Neutrophil (primary cell): ENCODE data around the gene NALCN.

ENCODE experiments used
- H3K27ac ChIP-seq: fragments of 200-600 bp; sonication (generic); 2 replicates; pipeline ENCODE4 v1.5.1; 2016; ENCODE audit warnings: mild to moderate bottlenecking, moderate library complexity
- H3K27me3 ChIP-seq: fragments of 200-600 bp; sonication (generic); 2 replicates; pipeline ENCODE4 v1.6.0; 2016; ENCODE audit warnings: mild to moderate bottlenecking
- H3K36me3 ChIP-seq: fragments of 200-600 bp; sonication (generic); 2 replicates; pipeline ENCODE4 v1.5.1; 2017
- H3K4me1 ChIP-seq, 2 experiments: fragments of 200-600 bp in 1 of 2; sonication (generic) in 1 of 2; 1 replicate in 1 of 2; 2 replicates in 1 of 2; pipeline versions ENCODE4 v1.5.1 to v1.6.1; 2013 to 2016; ENCODE audit warnings: low read depth in 1 of 2, low read length in 1 of 2, mild to moderate bottlenecking in 1 of 2, moderate library complexity in 1 of 2; ENCODE audit not compliant: control insufficient read depth in 1 of 2, insufficient read depth in 1 of 2
- H3K4me3 ChIP-seq, 2 experiments: fragments of 200-600 bp in 1 of 2; sonication (generic) in 1 of 2; 1 replicate in 1 of 2; 2 replicates in 1 of 2; pipeline ENCODE4 v1.5.1; 2013 to 2016; ENCODE audit warnings: low read depth in 1 of 2, low read length in 1 of 2, mild to moderate bottlenecking in 1 of 2, moderate library complexity in 1 of 2
- H3K9me3 ChIP-seq: fragments of 200-600 bp; sonication (generic); 2 replicates; pipeline ENCODE4 v1.5.1; 2016
- TF ChIP-seq, protein P1 (sequence below): fragments of 200-600 bp; sonication (generic); IDR thresholded peaks from 2 replicates; pipeline ENCODE4 v1.5.1; 2016; ENCODE audit warnings: antibody characterized with exemption

Gene NALCN

DNA sequence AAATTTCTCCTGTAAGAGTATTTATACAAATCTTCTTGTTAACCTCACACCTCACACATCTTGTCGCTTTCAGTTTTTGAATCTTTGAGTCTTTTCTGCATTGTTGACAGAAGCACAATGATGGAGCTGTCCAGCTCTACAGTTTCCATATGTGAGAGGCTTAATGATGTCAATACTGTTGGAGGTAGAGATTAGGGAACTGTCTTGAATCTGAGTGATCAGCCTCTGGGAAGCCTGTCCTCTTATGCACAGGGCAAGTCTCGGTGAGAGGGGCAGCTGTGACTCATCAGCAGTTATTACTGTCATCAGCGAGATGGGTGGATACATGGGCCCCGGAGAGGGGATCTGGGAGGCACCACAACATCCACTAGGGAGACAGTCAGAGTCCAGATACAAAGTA lies 31.5 kb upstream of the NALCN start:
- Histone ChIP-seq H3K36me3 (no peaks in the 10 kb centered on the region), H3K27ac (no peak overlapping the region), H3K27me3 (peaks cover 11% of the 10 kb centered on the region), H3K4me3 (no peak overlapping the region), H3K9me3 (no peaks in the 10 kb centered on the region), H3K4me1 (no peaks in the 10 kb centered on the region)
- TF ChIP-seq, protein P1, sequence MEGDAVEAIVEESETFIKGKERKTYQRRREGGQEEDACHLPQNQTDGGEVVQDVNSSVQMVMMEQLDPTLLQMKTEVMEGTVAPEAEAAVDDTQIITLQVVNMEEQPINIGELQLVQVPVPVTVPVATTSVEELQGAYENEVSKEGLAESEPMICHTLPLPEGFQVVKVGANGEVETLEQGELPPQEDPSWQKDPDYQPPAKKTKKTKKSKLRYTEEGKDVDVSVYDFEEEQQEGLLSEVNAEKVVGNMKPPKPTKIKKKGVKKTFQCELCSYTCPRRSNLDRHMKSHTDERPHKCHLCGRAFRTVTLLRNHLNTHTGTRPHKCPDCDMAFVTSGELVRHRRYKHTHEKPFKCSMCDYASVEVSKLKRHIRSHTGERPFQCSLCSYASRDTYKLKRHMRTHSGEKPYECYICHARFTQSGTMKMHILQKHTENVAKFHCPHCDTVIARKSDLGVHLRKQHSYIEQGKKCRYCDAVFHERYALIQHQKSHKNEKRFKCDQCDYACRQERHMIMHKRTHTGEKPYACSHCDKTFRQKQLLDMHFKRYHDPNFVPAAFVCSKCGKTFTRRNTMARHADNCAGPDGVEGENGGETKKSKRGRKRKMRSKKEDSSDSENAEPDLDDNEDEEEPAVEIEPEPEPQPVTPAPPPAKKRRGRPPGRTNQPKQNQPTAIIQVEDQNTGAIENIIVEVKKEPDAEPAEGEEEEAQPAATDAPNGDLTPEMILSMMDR = no peak

DNA sequence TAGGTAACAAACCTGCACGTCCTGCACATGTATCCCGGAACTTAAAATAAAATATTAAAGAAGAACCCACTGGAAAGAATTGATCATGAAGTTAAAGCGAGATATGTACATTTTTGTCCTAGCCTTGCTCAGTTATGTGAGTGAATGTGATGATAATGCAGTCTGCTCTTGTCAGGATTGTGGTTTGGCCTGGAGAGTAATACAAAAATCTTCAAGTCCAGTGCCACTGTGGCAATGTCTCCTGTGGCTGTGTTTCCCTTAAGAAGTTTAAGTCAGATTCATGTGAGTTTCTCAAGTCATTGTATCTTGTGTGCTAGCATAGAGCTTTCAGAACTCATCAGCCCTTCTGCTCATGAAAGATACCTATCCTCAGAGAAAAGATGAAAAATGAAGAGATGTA lies 18.2 kb upstream of the NALCN start:
- Histone ChIP-seq H3K36me3 (no peaks in the 10 kb centered on the region), H3K4me1 (no peaks in the 10 kb centered on the region), H3K27ac (no peak overlapping the region), H3K9me3 (no peaks in the 10 kb centered on the region), H3K4me3 (no peak overlapping the region), H3K27me3 (no peaks in the 10 kb centered on the region)
- TF ChIP-seq, protein P1 = no peak

DNA sequence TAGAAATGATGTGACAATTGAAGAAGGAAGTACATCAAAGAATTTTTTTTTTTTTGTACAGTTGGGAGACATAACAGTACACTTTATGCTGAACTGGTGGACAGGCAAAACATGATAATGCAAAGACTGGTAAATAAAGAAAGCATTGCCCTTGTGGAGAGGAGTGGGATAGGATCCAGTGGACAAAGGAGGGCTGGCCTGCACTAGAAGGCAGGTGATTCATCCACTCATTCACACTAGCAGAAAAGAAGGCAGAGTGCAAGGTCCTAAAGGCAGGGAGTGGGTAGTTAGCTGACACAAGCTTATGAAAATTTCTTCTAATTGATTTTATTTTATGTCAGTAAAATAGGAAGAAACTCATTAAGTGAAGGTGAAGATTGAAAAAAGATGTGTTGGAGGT lies 17.6 kb upstream of the NALCN start:
- Histone ChIP-seq H3K9me3 (no peaks in the 10 kb centered on the region), H3K27ac (no peak overlapping the region), H3K4me1 (no peaks in the 10 kb centered on the region), H3K4me3 (no peak overlapping the region), H3K27me3 (no peaks in the 10 kb centered on the region), H3K36me3 (no peaks in the 10 kb centered on the region)
- TF ChIP-seq, protein P1 = no peak

DNA sequence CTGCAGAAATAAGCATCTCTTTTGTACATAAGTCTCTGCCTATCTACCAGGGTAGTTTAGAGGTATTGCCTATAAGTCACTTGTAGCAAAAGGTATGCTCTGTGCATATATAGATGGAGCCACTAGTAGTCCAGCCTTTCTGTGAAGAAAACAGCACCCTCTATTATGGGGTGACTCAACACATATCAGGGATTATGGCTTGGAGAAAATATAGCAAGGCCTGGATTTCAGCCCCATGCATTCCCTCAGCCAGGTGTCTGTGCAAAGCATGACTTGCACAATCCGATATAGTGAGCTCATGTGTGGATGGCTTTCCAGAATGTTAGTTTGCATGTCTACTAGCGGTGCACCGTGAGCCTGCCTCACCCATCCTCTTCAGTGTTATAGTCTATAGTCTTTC lies 13.4 kb upstream of the NALCN start:
- Histone ChIP-seq H3K4me3 (no peak overlapping the region), H3K27me3 (no peaks in the 10 kb centered on the region), H3K36me3 (no peaks in the 10 kb centered on the region), H3K4me1 (no peaks in the 10 kb centered on the region), H3K9me3 (no peaks in the 10 kb centered on the region), H3K27ac (no peak overlapping the region)
- TF ChIP-seq, protein P1 = no peak

DNA sequence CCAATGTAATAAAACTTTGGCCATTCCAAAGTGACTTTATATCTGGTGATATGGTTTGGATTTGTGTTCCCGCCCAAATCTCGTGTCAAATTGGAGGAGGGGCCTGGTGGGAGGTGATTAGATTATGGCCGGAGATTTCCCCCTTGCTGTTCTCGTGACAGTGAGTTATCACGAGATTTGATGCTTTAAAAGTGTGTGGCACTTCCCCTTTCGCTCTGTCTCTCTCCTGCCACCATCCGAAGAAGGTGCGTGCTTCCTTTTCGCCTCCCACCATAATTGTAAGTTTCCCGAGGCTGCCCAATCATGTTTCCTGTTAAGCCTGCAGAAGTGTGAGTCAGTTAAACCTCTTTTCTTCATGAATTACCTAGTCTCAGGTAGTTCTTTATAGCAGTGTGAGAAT lies 9.3 kb upstream of the NALCN start:
- no peaks in the 10 kb centered on the region for H3K27me3 ChIP-seq
- H3K36me3 ChIP-seq = no peaks in the 10 kb centered on the region
- no peaks in the 10 kb centered on the region for H3K9me3 ChIP-seq
- no peak overlapping the region for H3K4me3 ChIP-seq
- no peak overlapping the region for H3K27ac ChIP-seq
- H3K4me1 ChIP-seq = no peaks in the 10 kb centered on the region
- TF ChIP-seq, protein P1 = no peak

DNA sequence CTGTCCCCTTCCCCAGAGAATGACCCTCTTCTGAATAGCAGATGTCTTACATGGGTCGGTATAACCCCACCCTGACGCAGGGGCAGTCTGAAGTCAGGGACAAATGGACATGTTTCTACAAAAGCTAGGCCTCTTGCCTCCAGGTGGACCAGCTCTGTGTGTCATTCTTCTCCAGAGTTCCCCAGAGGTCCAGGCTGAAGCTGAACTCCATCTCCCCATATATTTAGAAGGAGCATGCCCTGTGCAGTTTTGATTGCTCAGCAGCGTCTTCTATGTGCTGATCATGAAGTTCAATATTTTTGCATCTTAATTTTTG lies 8.8 kb upstream of the NALCN start:
- H3K27me3 ChIP-seq = no peaks in the 10 kb centered on the region
- no peak overlapping the region for H3K27ac ChIP-seq
- H3K36me3 ChIP-seq = no peaks in the 10 kb centered on the region
- no peak overlapping the region for H3K4me3 ChIP-seq
- TF ChIP-seq, protein P1 = no peak
- no peaks in the 10 kb centered on the region for H3K4me1 ChIP-seq
- H3K9me3 ChIP-seq = no peaks in the 10 kb centered on the region
